H1 (cell line): Measurements from ENCODE around the gene RAN. TPM values are rescaled to one million over a fixed set of nuclear protein-coding genes. Genes with fewer than 3 reads are reported as not detected.

Source experiments
- CTCF ChIA-PET: fragments of 300-600 bp; sonication (Branson Sonifier 250); formaldehyde crosslinking; loops from one replicate; lab custom pipeline; 2021; ENCODE audit not compliant: partially characterized antibody; lab: Charles Lee
- POLR2A ChIA-PET: fragments of 300-600 bp; sonication (Branson Sonifier 250); formaldehyde crosslinking; loops from one replicate; lab custom pipeline; 2021; ENCODE audit warnings: inconsistent platforms; ENCODE audit not compliant: partially characterized antibody; lab: Charles Lee
- DNase-seq, 2 experiments: peaks; one replicate each; pipeline versions ENCODE4 v3.0.0 to v3.0.0-alpha.2; 2010 to 2022; ENCODE audit warnings: low spot score in 2 of 2, low read depth in 1 of 2, mixed read lengths in 1 of 2
- FAIRE-seq: peaks from 2 replicates; lab custom pipeline; 2011; peaks lifted over from hg19 to GRCh38; lab: Jason Lieb, UNC
- H2AFZ ChIP-seq: 2 replicates; pipeline ENCODE4 v1.8.1; 2012; ENCODE audit warnings: low read length, inconsistent platforms
- H2AK5ac ChIP-seq: 2 replicates; pipeline ENCODE4 v1.6.1; 2013; ENCODE audit warnings: low read depth, low read length
- H2BK120ac ChIP-seq: replicated peaks from 2 replicates; pipeline ENCODE3; 2013; ENCODE audit warnings: low read depth, low read length, inconsistent platforms
- H2BK12ac ChIP-seq: 2 replicates; pipeline ENCODE4 v1.6.1; 2013; ENCODE audit warnings: low read depth, low read length
- H2BK15ac ChIP-seq: 2 replicates; pipeline ENCODE4 v1.6.1; 2013; ENCODE audit warnings: low read length
- H2BK20ac ChIP-seq: 2 replicates; pipeline ENCODE4 v1.6.1; 2013; ENCODE audit warnings: low read length
- H2BK5ac ChIP-seq: 2 replicates; pipeline ENCODE4 v1.6.1; 2013; ENCODE audit warnings: low read depth, low read length
- H3K14ac ChIP-seq: 2 replicates; pipeline ENCODE4 v1.6.1; 2013; ENCODE audit warnings: inconsistent platforms; ENCODE audit not compliant: insufficient read length
- H3K18ac ChIP-seq: 2 replicates; pipeline ENCODE4 v1.6.1; 2013; ENCODE audit warnings: low read length; ENCODE audit errors: extremely low read depth
- H3K23ac ChIP-seq: 2 replicates; pipeline ENCODE4 v1.6.1; 2013; ENCODE audit warnings: inconsistent platforms; ENCODE audit not compliant: insufficient read length
- H3K23me2 ChIP-seq: 2 replicates; pipeline ENCODE4 v1.6.1; 2013; ENCODE audit warnings: low read depth, low read length
- H3K27ac ChIP-seq: 2 replicates; pipeline ENCODE4 v1.6.1; 2011; ENCODE audit warnings: low read depth, low read length, inconsistent platforms
- H3K27me3 ChIP-seq, 4 experiments: replicated peaks in 1 of 4; 1 replicate in 1 of 4; 2 replicates in 3 of 4; pipeline versions ENCODE4 v1.6.1 to v1.8.1; 2011 to 2013; ENCODE audit warnings: low read length in 3 of 4, mild to moderate bottlenecking in 3 of 4, inconsistent platforms in 2 of 4, mixed read lengths in 2 of 4, moderate library complexity in 1 of 4; ENCODE audit not compliant: control insufficient read depth in 3 of 4, insufficient read depth in 3 of 4; ENCODE audit errors: extremely low read depth in 1 of 4
- H3K36me3 ChIP-seq, 4 experiments: 2 replicates each; pipeline versions ENCODE4 v1.6.1 to v1.8.1; 2011 to 2013; ENCODE audit warnings: mild to moderate bottlenecking in 4 of 4, low read length in 3 of 4, moderate library complexity in 2 of 4, control low read depth in 1 of 4, inconsistent platforms in 1 of 4; ENCODE audit not compliant: insufficient read depth in 4 of 4, control insufficient read depth in 2 of 4
- H3K4ac ChIP-seq: replicated peaks from 2 replicates; pipeline ENCODE3; 2013; ENCODE audit warnings: low read length, low read depth, mixed read lengths, inconsistent platforms; ENCODE audit not compliant: insufficient read length
- H3K4me1 ChIP-seq, 4 experiments: replicated peaks in 1 of 4; 1 replicate in 1 of 4; 2 replicates in 3 of 4; pipeline versions ENCODE4 v1.6.1 to v1.8.1; 2011 to 2013; ENCODE audit warnings: low read length in 3 of 4, inconsistent platforms in 2 of 4, mixed read lengths in 1 of 4; ENCODE audit not compliant: insufficient read depth in 4 of 4, control insufficient read depth in 3 of 4
- H3K4me2 ChIP-seq, 2 experiments: 2 replicates each; pipeline versions ENCODE4 v1.6.1 to v1.8.1; 2011 to 2013; ENCODE audit warnings: low read depth in 2 of 2, low read length in 2 of 2, control low read depth in 1 of 2, inconsistent platforms in 1 of 2, mild to moderate bottlenecking in 1 of 2; ENCODE audit not compliant: insufficient read depth in 1 of 2
- H3K4me3 ChIP-seq, 4 experiments: fragments of 200-600, 300-600 bp in 1 of 4; sonication (generic), shearing (Covaris generic), sonication (Bioruptor Twin) in 1 of 4; 2 replicates each; pipeline versions ENCODE4 v1.5.1 to v1.8.1; 2011 to 2016; ENCODE audit warnings: low read length in 4 of 4, low read depth in 3 of 4, control low read depth in 2 of 4, inconsistent platforms in 2 of 4, mild to moderate bottlenecking in 2 of 4, mixed read lengths in 1 of 4, moderate library complexity in 1 of 4; ENCODE audit not compliant: insufficient read depth in 2 of 4; ENCODE audit errors: extremely low read depth in 1 of 4
- H3K56ac ChIP-seq: replicated peaks from 2 replicates; pipeline ENCODE3; 2013; ENCODE audit warnings: low read depth, mild to moderate bottlenecking, mixed read lengths, low read length, inconsistent platforms; ENCODE audit not compliant: insufficient read length
- H3K79me1 ChIP-seq: 2 replicates; pipeline ENCODE4 v1.6.1; 2013; ENCODE audit warnings: low read depth, low read length, control low read depth
- H3K79me2 ChIP-seq, 2 experiments: 2 replicates each; pipeline versions ENCODE4 v1.6.1 to v1.8.1; 2012 to 2013; ENCODE audit warnings: low read length in 2 of 2, mild to moderate bottlenecking in 2 of 2, inconsistent platforms in 1 of 2; ENCODE audit not compliant: insufficient read depth in 2 of 2, control insufficient read depth in 1 of 2
- H3K9ac ChIP-seq, 4 experiments: replicated peaks in 1 of 4; 1 replicate in 1 of 4; 2 replicates in 3 of 4; pipeline versions ENCODE4 v1.6.1 to v1.8.1; 2011 to 2013; ENCODE audit warnings: low read depth in 3 of 4, low read length in 3 of 4, control low read depth in 2 of 4, mild to moderate bottlenecking in 2 of 4, moderate library complexity in 2 of 4, inconsistent platforms in 1 of 4; ENCODE audit errors: extremely low read depth in 1 of 4
- H3K9me3 ChIP-seq, 2 experiments: 2 replicates each; pipeline versions ENCODE4 v1.6.1 to v1.8.1; 2012 to 2013; ENCODE audit warnings: mild to moderate bottlenecking in 2 of 2, moderate library complexity in 2 of 2, control low read depth in 1 of 2, inconsistent platforms in 1 of 2, low read depth in 1 of 2, low read length in 1 of 2, mixed read lengths in 1 of 2; ENCODE audit not compliant: insufficient read depth in 2 of 2
- H4K20me1 ChIP-seq, 2 experiments: replicated peaks in 1 of 2; 2 replicates each; pipeline versions ENCODE3 to v1.8.1; 2011 to 2013; ENCODE audit warnings: inconsistent platforms in 2 of 2, low read length in 2 of 2, mild to moderate bottlenecking in 1 of 2; ENCODE audit not compliant: insufficient read depth in 2 of 2, control insufficient read depth in 1 of 2
- H4K5ac ChIP-seq: 2 replicates; pipeline ENCODE4 v1.6.1; 2013; ENCODE audit warnings: low read length, low read depth, mixed read lengths, inconsistent platforms; ENCODE audit not compliant: insufficient read length
- H4K8ac ChIP-seq: 2 replicates; pipeline ENCODE4 v1.8.0; 2013; ENCODE audit warnings: mild to moderate bottlenecking, moderate library complexity, low read length, inconsistent platforms; ENCODE audit not compliant: insufficient read depth; ENCODE audit errors: extremely low read depth
- H4K91ac ChIP-seq: replicated peaks from 2 replicates; pipeline ENCODE3; 2013; ENCODE audit warnings: low read length, mixed read lengths, inconsistent platforms; ENCODE audit not compliant: insufficient read length
- CBX5 ChIP-seq: fragments of 300-800, 300-1000 bp; sonication (generic); IDR thresholded peaks from 2 replicates; pipeline ENCODE4 v1.7.1; 2016; ENCODE audit warnings: antibody characterized with exemption, low read length, low read depth
- CEBPB ChIP-seq: IDR thresholded peaks from 2 replicates; pipeline ENCODE4 v1.6.1; 2012; ENCODE audit warnings: low read depth, low read length
- FOSL1 ChIP-seq: IDR thresholded peaks from 2 replicates; pipeline ENCODE4 v1.6.1; 2011; ENCODE audit warnings: mild to moderate bottlenecking, low read depth, low read length, moderate library complexity; ENCODE audit not compliant: insufficient read depth
- HDAC2 ChIP-seq, 2 experiments: fragments of 300-600 bp in 1 of 2; sonication (generic) in 1 of 2; IDR thresholded peaks; 2 replicates each; pipeline ENCODE4 v1.6.1; 2011 to 2012; ENCODE audit warnings: low read depth in 2 of 2, low read length in 2 of 2, mild to moderate bottlenecking in 2 of 2, moderate library complexity in 2 of 2, borderline replicate concordance in 1 of 2, inconsistent platforms in 1 of 2
- NANOG ChIP-seq: IDR thresholded peaks from 2 replicates; pipeline ENCODE4 v1.6.1; 2011; ENCODE audit warnings: low read length, low read depth, mild to moderate bottlenecking, inconsistent platforms; ENCODE audit not compliant: insufficient read depth, poor library complexity, severe bottlenecking
- POU5F1 ChIP-seq: IDR thresholded peaks from 2 replicates; pipeline ENCODE4 v1.6.1; 2011; ENCODE audit warnings: low read depth, mild to moderate bottlenecking, low read length, moderate library complexity
- RAD21 ChIP-seq, 2 experiments: IDR thresholded peaks in 1 of 2; conservative IDR thresholded peaks in 1 of 2; 2 replicates each; pipeline ENCODE4 v1.6.1; 2011; ENCODE audit warnings: low read depth in 2 of 2, low read length in 2 of 2, improper control_type of control experiment in 1 of 2, inconsistent platforms in 1 of 2, mild to moderate bottlenecking in 1 of 2, moderate library complexity in 1 of 2
- SIN3A ChIP-seq, 2 experiments: IDR thresholded peaks in 1 of 2; conservative IDR thresholded peaks in 1 of 2; 2 replicates each; pipeline ENCODE4 v1.6.1; 2011 to 2012; ENCODE audit warnings: low read length in 2 of 2, improper control_type of control experiment in 1 of 2, low read depth in 1 of 2, mild to moderate bottlenecking in 1 of 2
- SP2 ChIP-seq: IDR thresholded peaks from 2 replicates; pipeline ENCODE4 v1.6.1; 2012; ENCODE audit warnings: mild to moderate bottlenecking, low read length, inconsistent platforms
- TAF1 ChIP-seq: IDR thresholded peaks from 2 replicates; pipeline ENCODE4 v1.6.1; 2011; ENCODE audit warnings: mild to moderate bottlenecking, low read depth, low read length
- TEAD4 ChIP-seq: IDR thresholded peaks from 2 replicates; pipeline ENCODE4 v1.6.1; 2012; ENCODE audit warnings: low read depth, low read length, inconsistent platforms, mixed read lengths
- WGBS, 2 experiments: shearing (Covaris generic) in 1 of 2; methylation state at CpG; one replicate each; pipeline versions ENCODE4 v1.1.6 to v1.1.7; 2013 to 2015; ENCODE audit warnings: low lambda C conversion rate in 2 of 2, mixed read lengths in 2 of 2, inconsistent platforms in 1 of 2, low coverage in 1 of 2, missing lambda C conversion rate in 1 of 2; ENCODE audit not compliant: insufficient replicate concordance in 2 of 2, insufficient coverage in 1 of 2, insufficient read length in 1 of 2; ENCODE audit errors: extremely low coverage in 1 of 2, missing lambda C conversion rate in 1 of 2; 5-methylcytosine and 5-hydroxymethylcytosine counted together
- polyA plus RNA-seq, 7 experiments: library from polyadenylated mRNA; depleted of rRNA in 3 of 7; stranded (reverse) in 5 of 7; unstranded in 2 of 7; fragments of >200 nt in 5 of 7; fragments of 200-250 nt in 2 of 7; gene quantifications; 1 replicate in 5 of 7; 2 replicates in 1 of 7; 4 replicates in 1 of 7; pipeline versions ENCODE4 v1.2.1 to v1.2.3, GENCODE V29; 2011 to 2013; ENCODE audit warnings: missing spikeins in 2 of 7, mixed read lengths in 2 of 7
- total RNA-seq: library from RNA; stranded (reverse); fragmentation: NEBNext Ultra II Directional; extraction: Animal tissue kit (Norgen Biotek cat#: 25700); gene quantifications from 2 replicates; pipeline ENCODE4 v1.2.1, GENCODE V29; 2021
- TF ChIP-seq, protein P1 (sequence below): IDR thresholded peaks from 2 replicates; pipeline ENCODE4 v1.6.1; 2012; ENCODE audit warnings: inconsistent platforms
- TF ChIP-seq, protein P2 (sequence below): IDR thresholded peaks from 2 replicates; pipeline ENCODE4 v1.6.1; 2011; ENCODE audit warnings: low read depth, mild to moderate bottlenecking, low read length; ENCODE audit not compliant: insufficient read depth

RAN gene
- total and polyA plus RNA-seq, 2 of the 8 experiments (the other 6 are each of a cell fraction or from before 2014, with no cell fraction given), result 2,064 to 2,203 TPM

DNA sequence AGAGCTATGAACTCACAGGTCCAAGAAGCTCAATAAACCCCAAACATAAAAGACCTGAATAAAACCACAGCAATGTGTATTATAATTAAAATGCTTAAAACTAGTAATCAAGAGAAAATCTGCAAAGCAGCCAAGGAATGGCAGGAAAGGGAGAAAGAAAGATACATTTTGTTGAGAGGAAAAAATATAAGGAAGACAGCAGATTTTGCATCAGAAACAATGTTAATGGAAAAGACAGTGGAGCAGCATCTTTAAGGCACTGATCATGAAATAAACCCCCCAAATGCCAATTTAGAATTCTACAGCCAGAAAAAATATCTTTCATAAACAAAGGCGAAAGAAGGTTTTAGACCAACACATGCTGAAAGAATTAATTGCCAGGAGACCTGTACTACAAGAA is 39.3 kb downstream of the RAN start:
- H3K4me3 ChIP-seq, result no peak overlapping the region
- H3K56ac ChIP-seq, result no peak overlapping the region
- H3K4me2 ChIP-seq, result no peak overlapping the region
- no peak overlapping the region for H3K9ac ChIP-seq
- no peak overlapping the region for H3K23ac ChIP-seq
- H4K5ac ChIP-seq, result no peak overlapping the region
- H2BK5ac ChIP-seq, result no peak overlapping the region
- CTCF ChIA-PET, result no interaction called here
- no peaks in the 10 kb centered on the region for H3K36me3 ChIP-seq
- no peak overlapping the region for H2BK12ac ChIP-seq
- POLR2A ChIA-PET, result no interaction called here
- H3K79me1 ChIP-seq, result no peaks in the 10 kb centered on the region
- H2AFZ ChIP-seq, result no peak overlapping the region
- no peak overlapping the region for H4K8ac ChIP-seq
- H3K4ac ChIP-seq, result no peak overlapping the region
- H3K9me3 ChIP-seq, result peaks cover 2 to 3% of the 10 kb centered on the region in 2 experiments; a peak in 2 of 4 replicates
- no peaks in the 10 kb centered on the region for H3K23me2 ChIP-seq
- H2BK15ac ChIP-seq, result no peak overlapping the region
- no peak overlapping the region for H2BK20ac ChIP-seq
- no peaks in the 10 kb centered on the region for H4K20me1 ChIP-seq
- no peak overlapping the region for H4K91ac ChIP-seq
- no peak overlapping the region for H3K18ac ChIP-seq
- H2BK120ac ChIP-seq, result no peak overlapping the region
- WGBS, 2 experiments, result 6% methylated on average over 1 of the region's 1 CpG; no CpG with 5 or more reads in 1 of the 2 experiments
- no peaks in the 10 kb centered on the region for H3K4me1 ChIP-seq
- DNase-seq, result no peak
- H3K27ac ChIP-seq, result no peak overlapping the region
- H3K14ac ChIP-seq, result no peak overlapping the region
- H3K27me3 ChIP-seq, result no peaks in the 10 kb centered on the region
- no peak overlapping the region for H2AK5ac ChIP-seq
- FAIRE-seq, result no peak
- H3K79me2 ChIP-seq, result no peaks in the 10 kb centered on the region
- TF ChIP-seq SIN3A (conservative IDR thresholded peaks at IDR 0.05 in 1 of 2, IDR thresholded peaks at IDR 0.05 in 1 of 2; ENCODE audit: low read depth in 1 of 2, low read length in 2 of 2), result no peak
- no peak for TF ChIP-seq FOSL1
- no peak for TF ChIP-seq TEAD4
- TF ChIP-seq, protein P1, sequence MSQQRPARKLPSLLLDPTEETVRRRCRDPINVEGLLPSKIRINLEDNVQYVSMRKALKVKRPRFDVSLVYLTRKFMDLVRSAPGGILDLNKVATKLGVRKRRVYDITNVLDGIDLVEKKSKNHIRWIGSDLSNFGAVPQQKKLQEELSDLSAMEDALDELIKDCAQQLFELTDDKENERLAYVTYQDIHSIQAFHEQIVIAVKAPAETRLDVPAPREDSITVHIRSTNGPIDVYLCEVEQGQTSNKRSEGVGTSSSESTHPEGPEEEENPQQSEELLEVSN, result no peak
- TF ChIP-seq, protein P2, sequence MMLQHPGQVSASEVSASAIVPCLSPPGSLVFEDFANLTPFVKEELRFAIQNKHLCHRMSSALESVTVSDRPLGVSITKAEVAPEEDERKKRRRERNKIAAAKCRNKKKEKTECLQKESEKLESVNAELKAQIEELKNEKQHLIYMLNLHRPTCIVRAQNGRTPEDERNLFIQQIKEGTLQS, result no peak
- no peak for TF ChIP-seq HDAC2 (IDR thresholded peaks at IDR 0.05; ENCODE audit: borderline replicate concordance in 1 of 2, low read depth in 2 of 2, low read length in 2 of 2)
- TF ChIP-seq TAF1, result no peak
- TF ChIP-seq CBX5, result no peak
- TF ChIP-seq CEBPB, result no peak
- TF ChIP-seq RAD21 (IDR thresholded peaks at IDR 0.05 in 1 of 2, conservative IDR thresholded peaks at IDR 0.05 in 1 of 2; ENCODE audit: low read depth in 2 of 2, low read length in 2 of 2), result no peak
- no peak for TF ChIP-seq SP2
- TF ChIP-seq NANOG, result no peak
- no peak for TF ChIP-seq POU5F1
